ENCODE data around the gene WDR62. TPM values are rescaled to one million over a fixed set of nuclear protein-coding genes. Genes with fewer than 3 reads are reported as not detected.

Gene WDR62
- 1 to 10 TPM; 4.0 to 4.7 (median 4.1) TPM for polyA plus RNA-seq (ENCODE audit: insufficient read length in 3 of 3)

GRCh38 chr19:36054733-36055686 is at the start of gene WDR62:
TSS of gene WDR62 (plus strand) at chr19:36054897. CDS start at chr19:36054972, 75 bp downstream.
- DNase-seq (ENCODE audit: low read depth in 3 of 3, low spot score in 2 of 3), result peak in 1 of 3 donors; percentile 86

GRCh38 chr19:36006955-36007354 is 47.7 kb upstream of the WDR62 start:
- DNase-seq (ENCODE audit: low read depth in 3 of 3, low spot score in 2 of 3), result no peak

GRCh38 chr19:36008336-36008978 is 46.2 kb upstream of the WDR62 start, which contains the start of gene SYNE4:
TSS of gene SYNE4 (minus strand) at chr19:36008813. CDS start at chr19:36008681, 132 bp downstream.
- DNase-seq (ENCODE audit: low read depth in 3 of 3, low spot score in 2 of 3), result no peak

GRCh38 chr19:36009220-36009619 is 45.5 kb upstream of the WDR62 start:
- DNase-seq (ENCODE audit: low read depth in 3 of 3, low spot score in 2 of 3), result no peak

GRCh38 chr19:36009633-36010379 is 44.9 kb upstream of the WDR62 start:
- no peak for DNase-seq (ENCODE audit: low read depth in 3 of 3, low spot score in 2 of 3)

- DNase-seq (ENCODE audit: low read depth in 3 of 3, low spot score in 2 of 3), result no peak
These were observed 44.3 kb upstream of the WDR62 start for GRCh38 chr19:36010402-36010801.

- DNase-seq (ENCODE audit: low read depth in 3 of 3, low spot score in 2 of 3), result no peak
These were observed 41.3 kb upstream of the WDR62 start for GRCh38 chr19:36013280-36014011.

- peak; percentile 86 to 96 (median 93) for DNase-seq (ENCODE audit: low read depth in 3 of 3, low spot score in 2 of 3)
These were observed 40.4 kb upstream of the WDR62 start, which contains the start of gene ALKBH6 for GRCh38 chr19:36014012-36014924. TSS of gene ALKBH6 (minus strand) at chr19:36014213. CDS start at chr19:36013397, 816 bp downstream.

GRCh38 chr19:36019061-36019670 is 35.5 kb upstream of the WDR62 start:
- no peak for DNase-seq (ENCODE audit: low read depth in 3 of 3, low spot score in 2 of 3)

GRCh38 chr19:36023432-36023831 is 31.3 kb upstream of the WDR62 start:
- no peak for DNase-seq (ENCODE audit: low read depth in 3 of 3, low spot score in 2 of 3)

- DNase-seq (ENCODE audit: low read depth in 3 of 3, low spot score in 2 of 3), result no peak
These were observed 29.2 kb upstream of the WDR62 start for GRCh38 chr19:36025541-36025940.

GRCh38 chr19:36026091-36026876 is 28.4 kb upstream of the WDR62 start:
- DNase-seq (ENCODE audit: low read depth in 3 of 3, low spot score in 2 of 3), result no peak

GRCh38 chr19:36027696-36028095 is 27.0 kb upstream of the WDR62 start:
- DNase-seq (ENCODE audit: low read depth in 3 of 3, low spot score in 2 of 3), result no peak

- DNase-seq (ENCODE audit: low read depth in 3 of 3, low spot score in 2 of 3), result no peak
These were observed 26.2 kb upstream of the WDR62 start for GRCh38 chr19:36028313-36029041.

- DNase-seq (ENCODE audit: low read depth in 3 of 3, low spot score in 2 of 3), result no peak
These were observed 24.2 kb upstream of the WDR62 start for GRCh38 chr19:36030264-36031148.

- DNase-seq (ENCODE audit: low read depth in 3 of 3, low spot score in 2 of 3), result no peak
These were observed 23.4 kb upstream of the WDR62 start for GRCh38 chr19:36031308-36031707.

Measured in right renal cortex interstitium (tissue), 3 donors.